Neural cell (in vitro differentiated cells): ENCODE measurements around the gene CLASP1. TPM values are rescaled to one million over a fixed set of nuclear protein-coding genes. Genes with fewer than 3 reads are reported as not detected.

Source experiments
- H2AFZ ChIP-seq: fragments of 200-600, 300-800 bp; sonication (generic), shearing (Covaris generic); 2 replicates; pipeline ENCODE4 v1.6.0; 2014; ENCODE audit warnings: low read depth, mild to moderate bottlenecking, antibody characterized with exemption, low read length, moderate library complexity
- H3F3A ChIP-seq: fragments of 200-600 bp; shearing (Covaris generic); 2 replicates; pipeline ENCODE4 v1.6.1; 2016; ENCODE audit warnings: mild to moderate bottlenecking, moderate library complexity, mixed read lengths, antibody characterized with exemption, low read length; ENCODE audit not compliant: insufficient read depth, poor library complexity, severe bottlenecking
- H3K27ac ChIP-seq: fragments of 200-600, 300-800 bp; sonication (generic), shearing (Covaris generic); 2 replicates; pipeline ENCODE4 v1.5.1; 2014; ENCODE audit warnings: mild to moderate bottlenecking, low read length, moderate library complexity
- H3K27me3 ChIP-seq: fragments of 300-800, 200-600 bp; sonication (generic), shearing (Covaris generic); 2 replicates; pipeline ENCODE4 v1.6.0; 2014; ENCODE audit warnings: mild to moderate bottlenecking, low read depth, low read length, moderate library complexity; ENCODE audit not compliant: insufficient read depth
- H3K36me3 ChIP-seq: fragments of 300-800, 200-600 bp; sonication (generic), shearing (Covaris generic); 2 replicates; pipeline ENCODE4 v1.5.1; 2014; ENCODE audit warnings: mild to moderate bottlenecking, antibody characterized with exemption, low read length, moderate library complexity; ENCODE audit not compliant: insufficient read depth
- H3K4me2 ChIP-seq: fragments of 300-800, 200-600 bp; sonication (generic), shearing (Covaris generic); 2 replicates; pipeline ENCODE4 v1.6.0; 2014; ENCODE audit warnings: mild to moderate bottlenecking, low read length
- H3K4me3 ChIP-seq: fragments of 300-800, 200-600 bp; sonication (generic), shearing (Covaris generic); 2 replicates; pipeline ENCODE4 v1.5.1; 2014; ENCODE audit warnings: mild to moderate bottlenecking, low read length, moderate library complexity
- H3K79me2 ChIP-seq: fragments of 200-600 bp; shearing (Covaris generic); replicated peaks from 2 replicates; pipeline ENCODE4 v1.6.0; 2014; ENCODE audit warnings: mild to moderate bottlenecking, low read length, moderate library complexity; ENCODE audit not compliant: insufficient read depth
- H3K9ac ChIP-seq: fragments of 300-800, 200-600 bp; sonication (generic), shearing (Covaris generic); 2 replicates; pipeline ENCODE4 v1.6.1; 2016; ENCODE audit warnings: mild to moderate bottlenecking, low read length, mixed read lengths
- H3K9me2 ChIP-seq: fragments of 200-600 bp; shearing (Covaris generic); 2 replicates; pipeline ENCODE4 v1.6.1; 2016; ENCODE audit warnings: mild to moderate bottlenecking, low read length, mixed read lengths; ENCODE audit not compliant: insufficient read depth
- H3K9me3 ChIP-seq: fragments of 200-600, 300-800 bp; sonication (generic), shearing (Covaris generic); 2 replicates; pipeline ENCODE4 v1.6.1; 2016; ENCODE audit warnings: mild to moderate bottlenecking, mixed run types, low read length, moderate library complexity, mixed read lengths
- H4K20me1 ChIP-seq: fragments of 200-600 bp; shearing (Covaris generic); 2 replicates; pipeline ENCODE4 v1.6.1; 2016; ENCODE audit warnings: mild to moderate bottlenecking, mixed run types; ENCODE audit not compliant: insufficient read depth
- CTCF ChIP-seq: fragments of 450-650 bp; IDR thresholded peaks from 2 replicates; pipeline ENCODE4 v1.5.1; 2014; ENCODE audit warnings: antibody characterized with exemption, mild to moderate bottlenecking, moderate library complexity; ENCODE audit not compliant: poor library complexity, severe bottlenecking
- EP300 ChIP-seq: fragments of 450-650 bp; conservative IDR thresholded peaks from 2 replicates; pipeline ENCODE4 v1.6.1; 2014; ENCODE audit warnings: antibody characterized with exemption, mild to moderate bottlenecking, moderate library complexity; ENCODE audit not compliant: poor library complexity, severe bottlenecking
- EZH2 ChIP-seq: fragments of 200-600, 300-800 bp; shearing (Covaris generic), sonication (generic); IDR thresholded peaks from 2 replicates; pipeline ENCODE4 v1.6.1; 2014; ENCODE audit warnings: antibody characterized with exemption, low read length, borderline replicate concordance, mild to moderate bottlenecking; ENCODE audit not compliant: insufficient read depth, poor library complexity, severe bottlenecking
- MXI1 ChIP-seq: fragments of 450-650 bp; conservative IDR thresholded peaks from 2 replicates; pipeline ENCODE4 v1.6.1; 2014; ENCODE audit warnings: antibody characterized with exemption, mild to moderate bottlenecking; ENCODE audit not compliant: poor library complexity, severe bottlenecking
- POLR2AphosphoS5 ChIP-seq: IDR thresholded peaks from 2 replicates; pipeline ENCODE4 v1.6.1; 2012
- RAD21 ChIP-seq: fragments of 450-650 bp; conservative IDR thresholded peaks from 2 replicates; pipeline ENCODE4 v1.6.1; 2014; ENCODE audit warnings: antibody characterized with exemption, mild to moderate bottlenecking, moderate library complexity
- REST ChIP-seq: IDR thresholded peaks from 2 replicates; pipeline ENCODE4 v1.6.1; 2012; ENCODE audit warnings: borderline replicate concordance
- SMC3 ChIP-seq: fragments of 450-650 bp; conservative IDR thresholded peaks from 2 replicates; pipeline ENCODE4 v1.6.1; 2014; ENCODE audit warnings: antibody characterized with exemption, mild to moderate bottlenecking, moderate library complexity; ENCODE audit not compliant: poor library complexity
- TAF1 ChIP-seq: IDR thresholded peaks from 2 replicates; pipeline ENCODE4 v1.6.1; 2012; ENCODE audit warnings: low read depth
- polyA plus RNA-seq: library from polyadenylated mRNA; depleted of rRNA; stranded (reverse); fragments of >200 nt; gene quantifications from 2 replicates; pipeline ENCODE4 v1.2.3, GENCODE V29; 2014

Gene CLASP1
- polyA plus RNA-seq, 1 donor from 2014 or later = 41.3 TPM

GRCh38 chr2:121625953-121626352, 23.3 kb downstream of the CLASP1 start:
- H3K9me3 ChIP-seq = no peaks in the 10 kb centered on the region
- H3K27ac ChIP-seq = no peak overlapping the region
- no peaks in the 10 kb centered on the region for H3K36me3 ChIP-seq
- H3K79me2 ChIP-seq = peaks cover 53% of the 10 kb centered on the region
- H3K27me3 ChIP-seq = no peaks in the 10 kb centered on the region
- H3K4me3 ChIP-seq = no peak overlapping the region
- H2AFZ ChIP-seq = no peak overlapping the region
- H3F3A ChIP-seq = no peaks in the 10 kb centered on the region
- no peak for TF ChIP-seq SMC3
- TF ChIP-seq EP300 = no peak
- no peak for TF ChIP-seq MXI1
- no peak for TF ChIP-seq REST
- TF ChIP-seq POLR2AphosphoS5 = no peak
- TF ChIP-seq EZH2 = no peak
- TF ChIP-seq RAD21 = no peak
- TF ChIP-seq TAF1 = no peak
- TF ChIP-seq CTCF = no peak
- H4K20me1 ChIP-seq = no peaks in the 10 kb centered on the region
- H3K4me2 ChIP-seq = no peak overlapping the region
- no peak overlapping the region for H3K9ac ChIP-seq
- H3K9me2 ChIP-seq = no peaks in the 10 kb centered on the region

- no peak overlapping the region for H3K9ac ChIP-seq
- H3K27ac ChIP-seq = no peak overlapping the region
- no peaks in the 10 kb centered on the region for H3K9me3 ChIP-seq
- no peaks in the 10 kb centered on the region for H3F3A ChIP-seq
- H3K4me2 ChIP-seq = no peak overlapping the region
- H3K36me3 ChIP-seq = no peaks in the 10 kb centered on the region
- no peaks in the 10 kb centered on the region for H3K9me2 ChIP-seq
- H3K4me3 ChIP-seq = no peak overlapping the region
- peaks cover 58% of the 10 kb centered on the region for H3K79me2 ChIP-seq
- H3K27me3 ChIP-seq = no peaks in the 10 kb centered on the region
- TF ChIP-seq POLR2AphosphoS5 (no peak), TAF1 (no peak), MXI1 (no peak), CTCF (no peak), SMC3 (no peak), RAD21 (no peak), REST (no peak), EZH2 (no peak), EP300 (no peak)
- H4K20me1 ChIP-seq = no peaks in the 10 kb centered on the region
- H2AFZ ChIP-seq = no peak overlapping the region
These were observed 32.1 kb downstream of the CLASP1 start for GRCh38 chr2:121617042-121617599.
